Activated CD4-positive, alpha-beta T cell treated with anti-CD3 and anti-CD28 coated beads, Interleukin-2, amount 50 U/mL, for 1 hour (primary cell): ENCODE results near the gene C10orf67.

ENCODE experiments used
- DNase-seq: peaks from one replicate; pipeline ENCODE4 v3.0.0-alpha.2; 2020

Gene C10orf67

DNA sequence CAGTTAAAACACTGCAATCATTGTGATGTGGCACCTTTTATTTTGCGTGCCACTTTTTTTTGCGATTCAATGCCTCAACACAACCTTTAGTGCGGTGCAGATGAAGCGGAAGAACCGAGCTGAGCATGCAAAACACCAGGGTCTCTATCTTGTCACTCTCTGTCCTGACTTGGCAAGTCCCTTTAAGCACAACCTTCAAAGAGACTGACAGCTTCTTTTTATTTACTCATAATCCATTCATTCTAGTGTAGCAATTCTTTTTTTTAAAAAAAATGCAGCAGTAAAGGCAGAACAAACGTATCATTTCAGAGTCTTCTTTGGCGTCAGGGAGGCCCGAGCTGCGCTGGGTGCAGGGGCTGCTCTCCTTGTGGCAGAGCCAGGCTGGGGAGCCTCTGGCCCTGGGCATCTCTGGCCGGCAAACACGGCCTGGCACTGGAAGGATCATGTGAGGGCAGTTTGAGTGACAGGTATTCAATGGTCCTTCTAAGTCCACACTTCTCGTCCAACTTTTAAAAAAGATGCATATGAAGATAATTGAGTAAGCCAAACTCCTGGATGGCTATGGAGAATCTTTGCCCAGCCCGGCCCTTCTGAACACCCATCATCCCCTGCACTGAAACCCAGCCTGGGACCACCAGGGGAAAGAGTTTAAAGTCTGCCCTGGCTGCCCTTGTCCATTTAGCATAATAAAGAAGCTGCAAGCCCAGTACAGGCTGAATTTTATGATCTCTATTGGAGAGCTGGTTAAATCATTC is 148.6 kb downstream of the C10orf67 start:
- no peak for DNase-seq

DNA sequence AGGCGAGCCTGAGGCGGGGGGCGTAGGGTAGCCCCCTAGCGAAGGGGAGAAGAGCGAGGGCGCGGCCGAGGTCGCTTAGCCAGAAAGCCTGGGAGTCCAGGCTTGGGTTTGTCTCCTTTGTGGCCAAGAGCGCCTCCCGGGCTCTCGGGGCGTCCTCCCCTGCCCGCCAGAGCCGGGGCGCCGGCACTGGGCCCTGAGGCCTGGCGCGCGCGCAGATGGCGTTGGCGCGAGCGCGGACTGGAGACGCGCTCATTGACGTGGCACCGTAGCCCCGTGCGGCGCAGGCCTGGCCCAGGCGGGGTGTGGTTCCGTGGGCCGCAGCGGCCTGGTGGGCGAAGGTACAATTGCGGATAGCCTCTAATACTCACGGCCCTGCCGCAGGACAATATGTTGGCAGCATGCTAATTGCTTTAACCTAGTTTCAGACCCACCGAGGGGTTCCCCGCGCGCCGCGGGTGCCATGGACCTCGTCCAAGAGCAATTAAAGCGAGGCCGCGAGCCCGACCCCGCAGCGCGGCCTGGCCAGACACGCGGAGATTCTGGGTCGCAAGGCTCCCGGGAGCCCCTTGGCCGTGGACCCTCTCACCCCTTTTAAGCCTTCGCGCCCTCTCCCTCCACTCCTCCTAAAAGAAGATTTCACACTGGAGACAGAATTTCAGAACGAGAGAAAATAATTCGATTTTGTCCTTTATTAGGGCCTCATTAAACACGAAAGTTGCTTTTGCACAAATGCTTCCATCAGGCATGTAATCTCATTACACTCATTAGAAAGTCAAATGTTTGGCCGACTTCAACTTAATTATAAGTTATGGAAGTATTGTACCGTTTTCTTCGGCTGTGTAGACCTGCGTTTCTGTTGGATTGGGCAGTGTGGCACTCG is 149.4 kb downstream of the C10orf67 start:
- DNase-seq, result no peak

GRCh38 chr10:23194471-23194965 is 150.1 kb downstream of the C10orf67 start:
- DNase-seq, result no peak

DNA sequence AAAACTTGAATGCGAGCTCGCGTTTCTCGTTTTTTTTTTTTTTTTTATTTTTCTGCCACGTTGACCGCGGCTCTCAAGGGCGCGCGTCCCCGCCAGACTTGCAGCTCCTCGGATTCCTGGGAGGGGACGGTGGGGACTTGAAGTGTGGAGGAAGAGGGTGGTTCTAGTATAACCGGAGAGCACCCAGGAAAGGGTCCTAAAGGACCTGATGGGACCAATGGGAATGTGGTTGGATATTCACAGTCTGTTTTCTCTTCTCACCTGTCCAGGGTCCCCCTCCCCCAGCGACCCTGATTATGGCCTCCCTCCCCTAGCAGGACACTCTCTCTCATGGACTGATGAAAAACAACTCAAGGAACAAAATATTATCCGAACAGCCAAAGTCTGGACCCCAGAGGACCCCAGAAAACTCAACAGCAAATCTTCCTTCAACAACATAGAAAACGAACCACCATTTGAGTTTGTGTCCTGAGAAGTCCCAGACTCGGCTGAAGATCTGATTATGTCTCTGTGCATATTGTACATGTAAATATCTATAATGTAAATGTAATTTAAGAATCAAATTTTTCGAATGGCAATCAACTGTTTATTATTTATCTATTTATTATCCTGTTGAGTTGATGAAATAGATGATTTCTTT is 151.0 kb downstream of the C10orf67 start:
- DNase-seq, result no peak

- no peak for DNase-seq
These were observed 151.7 kb downstream of the C10orf67 start for GRCh38 chr10:23192712-23193434.

DNA sequence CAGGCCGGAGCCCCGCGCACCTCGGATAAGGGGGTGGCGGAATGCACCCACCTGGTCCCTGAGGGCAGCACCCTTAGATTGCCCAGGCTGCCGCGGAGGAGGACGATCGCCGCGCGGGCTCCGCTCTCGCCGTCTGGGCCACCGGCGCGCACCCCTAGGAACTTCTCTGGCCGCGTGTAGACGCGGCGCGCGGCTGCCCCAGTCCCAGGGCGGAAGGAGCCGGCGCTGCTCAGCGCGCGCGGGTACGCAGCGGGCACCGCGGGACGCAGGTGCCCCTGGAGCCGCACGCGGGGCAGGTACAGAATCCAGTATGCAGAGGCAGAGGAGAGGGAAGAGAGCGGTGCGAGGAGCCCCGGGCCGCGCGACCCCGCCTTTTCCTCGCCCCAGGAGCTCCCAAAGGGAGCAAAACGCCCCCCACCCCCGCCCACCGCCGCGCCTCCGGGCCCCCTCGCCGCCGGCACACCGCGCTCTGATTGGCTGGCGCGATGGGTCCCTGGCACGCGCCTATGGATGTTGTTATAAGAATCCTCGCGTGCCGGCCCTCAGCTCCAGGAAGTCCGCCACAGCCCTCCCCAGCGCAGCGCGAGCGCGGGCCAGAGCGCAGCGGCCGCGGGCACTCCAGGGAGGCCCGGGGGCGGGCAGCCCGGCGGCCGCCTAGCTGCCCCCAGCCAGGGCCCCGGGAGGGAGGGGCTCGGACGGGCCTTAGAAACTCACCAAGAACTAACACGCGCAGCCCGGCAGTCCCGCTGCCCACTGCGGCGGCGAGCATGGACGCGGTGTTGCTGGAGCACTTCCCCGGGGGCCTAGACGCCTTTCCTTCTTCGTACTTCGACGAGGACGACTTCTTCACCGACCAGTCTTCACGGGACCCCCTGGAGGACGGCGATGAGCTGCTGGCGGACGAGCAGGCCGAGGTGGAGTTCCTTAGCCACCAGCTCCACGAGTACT is 152.6 kb downstream of the C10orf67 start, which contains the start of gene PTF1A:
TSS of gene PTF1A (plus strand) at position 549 of the 948 bp plus-strand sequence. CDS start at position 768, 219 bp downstream.
- no peak for DNase-seq

- DNase-seq, result no peak
These were observed 153.5 kb downstream of the C10orf67 start for GRCh38 chr10:23190872-23191763.

- no peak for DNase-seq
These were observed 155.6 kb downstream of the C10orf67 start for GRCh38 chr10:23189024-23189423.

- DNase-seq, result no peak
These were observed 157.4 kb downstream of the C10orf67 start for GRCh38 chr10:23187155-23187554.

DNA sequence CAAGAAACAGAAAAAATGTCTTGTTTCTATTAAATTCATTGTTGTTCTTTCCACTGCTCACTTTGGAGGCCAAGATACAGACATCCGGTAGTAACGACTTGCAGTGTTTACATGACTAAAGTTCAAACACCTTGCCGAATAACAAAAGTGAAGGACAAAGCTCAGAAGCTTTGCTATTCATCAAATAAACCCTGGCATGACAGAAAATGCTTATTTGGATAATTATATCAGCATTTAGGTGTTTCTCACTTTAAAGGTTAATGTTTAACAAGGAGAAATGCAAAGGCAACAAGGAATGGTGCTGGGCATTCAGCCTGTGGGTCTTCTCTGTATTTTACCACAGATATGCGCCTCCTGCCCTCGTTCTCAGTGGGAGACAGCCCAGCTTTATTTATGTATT is 157.9 kb downstream of the C10orf67 start:
- DNase-seq, result no peak

DNA sequence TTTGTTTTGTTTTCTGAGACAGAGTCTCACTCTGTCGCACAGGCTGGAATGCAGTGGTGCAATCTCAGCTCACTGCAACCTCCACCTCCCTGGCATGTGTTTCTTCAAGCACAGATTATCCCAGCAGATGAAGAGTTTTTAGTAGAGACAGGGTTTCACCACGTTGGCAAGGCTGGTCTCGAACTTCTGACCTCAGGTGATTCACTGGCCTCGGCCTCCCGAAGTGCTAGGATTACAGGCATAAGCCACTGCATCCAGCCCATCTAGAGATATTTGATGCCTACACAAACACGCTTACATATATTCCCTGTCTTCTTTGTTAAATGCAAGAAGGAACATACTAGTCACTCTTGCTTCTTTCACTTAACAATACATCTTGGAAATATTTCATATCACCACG is 158.4 kb downstream of the C10orf67 start:
- no peak for DNase-seq

GRCh38 chr10:23174977-23175512 is 169.6 kb downstream of the C10orf67 start:
- DNase-seq, result no peak

- no peak for DNase-seq
These were observed 170.3 kb downstream of the C10orf67 start for GRCh38 chr10:23174074-23174976.

DNA sequence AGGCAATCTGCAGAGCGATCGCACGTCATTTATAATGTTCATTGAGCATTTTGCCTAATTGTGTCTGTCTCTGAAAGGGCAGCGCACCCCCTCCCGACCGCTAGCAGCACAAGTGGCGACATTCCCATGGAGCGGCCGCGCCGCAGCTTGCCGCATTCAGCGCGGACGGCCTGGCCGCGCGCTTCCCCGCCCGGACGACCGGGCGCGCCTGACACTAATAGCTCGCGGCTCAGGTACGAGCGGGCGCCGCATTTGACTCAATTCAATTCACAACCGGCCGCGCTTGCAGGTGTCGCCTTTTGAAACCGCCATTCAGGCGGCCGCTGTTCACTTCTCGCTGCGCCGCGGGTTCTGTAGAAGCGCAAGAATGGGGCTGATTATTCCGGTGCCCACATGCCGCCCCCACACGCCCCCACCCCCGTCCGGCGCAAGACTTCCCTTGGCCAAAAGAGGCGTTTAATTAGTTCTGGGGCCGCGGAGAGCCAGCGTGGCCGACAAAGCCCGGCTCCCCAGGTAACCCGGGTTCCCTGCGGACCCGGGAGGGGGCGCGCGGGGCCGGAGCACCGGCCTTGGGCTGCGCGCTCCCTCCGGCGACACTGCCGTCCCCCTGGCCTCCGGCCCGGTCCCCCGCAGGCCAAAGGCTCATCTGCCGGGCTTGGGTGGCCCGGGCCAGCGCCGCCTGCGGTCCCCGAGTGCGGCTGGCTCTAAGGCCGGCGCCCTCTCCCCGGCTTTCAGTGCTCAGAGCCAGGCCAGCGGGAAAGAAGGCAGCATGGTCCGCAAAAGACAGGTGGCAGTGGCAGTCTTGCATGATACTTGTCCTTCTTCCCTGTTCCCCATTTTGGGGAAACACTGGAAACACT is 171.2 kb downstream of the C10orf67 start:
- DNase-seq, result no peak

DNA sequence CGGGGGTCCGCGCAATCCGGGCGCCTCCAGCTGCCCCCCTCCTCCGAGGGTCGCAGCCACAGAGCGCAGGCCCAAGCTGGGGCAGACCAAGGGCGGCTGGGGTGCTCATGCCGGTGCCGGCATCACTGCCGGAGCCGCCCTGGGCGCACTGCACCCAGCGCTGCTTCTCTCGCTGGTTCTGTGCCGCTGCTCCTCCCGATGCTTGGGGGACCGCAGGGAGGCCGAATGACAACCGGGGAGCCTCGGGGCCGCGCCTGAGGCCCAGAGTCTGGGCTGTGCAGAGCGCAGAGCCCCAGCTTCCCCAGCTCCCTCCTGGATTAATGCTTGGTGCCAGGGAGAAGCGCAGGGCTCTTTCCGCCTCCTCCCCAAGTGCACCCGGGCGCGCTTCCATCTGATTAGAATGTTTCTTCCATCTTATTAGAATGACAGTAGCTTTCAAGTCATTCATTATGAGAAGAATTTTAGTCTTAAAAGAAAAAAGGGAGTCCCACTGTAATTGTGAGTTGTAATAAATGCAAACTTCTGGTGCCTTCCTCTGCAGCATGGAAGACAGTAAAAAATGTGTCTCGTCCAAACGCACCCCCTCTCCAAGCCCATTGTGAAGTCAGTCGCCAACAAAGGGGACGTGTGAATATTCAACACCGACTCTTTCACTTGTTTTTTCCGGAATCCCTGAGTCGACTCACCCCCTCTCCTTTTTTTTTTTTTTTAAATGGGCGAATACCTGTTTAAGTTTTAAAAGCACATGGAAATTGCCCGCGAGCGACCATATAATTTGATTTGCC is 172.0 kb downstream of the C10orf67 start:
- no peak for DNase-seq

DNA sequence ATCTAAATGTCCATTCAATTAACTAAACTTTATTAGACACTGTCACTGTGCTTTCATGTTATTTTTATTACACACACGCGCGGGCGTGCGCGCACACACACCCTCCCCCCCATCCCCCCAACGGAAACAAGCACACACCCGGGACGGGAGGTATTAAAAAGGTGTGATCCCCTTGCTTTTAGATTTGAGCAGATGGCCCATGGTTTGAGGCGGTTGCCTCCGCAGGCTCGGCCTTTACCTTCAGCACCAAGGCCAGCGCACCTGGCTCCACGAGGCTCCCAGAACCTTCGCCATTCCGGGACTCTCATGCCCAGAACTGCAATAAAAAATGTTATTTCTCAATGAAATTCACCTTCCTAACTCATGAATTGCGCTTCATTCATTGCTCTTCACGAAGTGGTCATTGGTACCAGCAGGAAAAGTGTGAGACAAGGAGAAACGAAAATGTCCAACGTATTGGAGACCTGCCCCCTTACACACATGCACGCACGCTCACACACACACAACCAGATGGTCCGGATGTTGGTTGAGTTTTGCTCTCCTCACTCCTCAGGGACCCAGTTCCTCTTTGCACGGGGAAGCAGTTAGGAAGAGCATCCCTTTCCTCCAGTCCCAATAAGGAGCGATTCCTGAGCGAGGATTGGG is 173.2 kb downstream of the C10orf67 start:
- DNase-seq, result no peak

GRCh38 chr10:23158370-23158769 is 186.2 kb downstream of the C10orf67 start:
- DNase-seq, result peak; percentile 22
